PC-9 (cell line): ENCODE results near the gene USF2.

ENCODE experiments used
- EZH2 ChIP-seq: fragments of 200-600 bp; sonication (generic); IDR thresholded peaks from 2 replicates; pipeline ENCODE4 v1.8.0; 2017; ENCODE audit warnings: antibody characterized with exemption, low read depth
- TF ChIP-seq, protein P1 (sequence below): fragments of 200-600 bp; sonication (generic); conservative IDR thresholded peaks from 2 replicates; pipeline ENCODE4 v1.6.1; 2017; ENCODE audit warnings: mixed run types, antibody characterized with exemption, mild to moderate bottlenecking, moderate library complexity

DNA sequence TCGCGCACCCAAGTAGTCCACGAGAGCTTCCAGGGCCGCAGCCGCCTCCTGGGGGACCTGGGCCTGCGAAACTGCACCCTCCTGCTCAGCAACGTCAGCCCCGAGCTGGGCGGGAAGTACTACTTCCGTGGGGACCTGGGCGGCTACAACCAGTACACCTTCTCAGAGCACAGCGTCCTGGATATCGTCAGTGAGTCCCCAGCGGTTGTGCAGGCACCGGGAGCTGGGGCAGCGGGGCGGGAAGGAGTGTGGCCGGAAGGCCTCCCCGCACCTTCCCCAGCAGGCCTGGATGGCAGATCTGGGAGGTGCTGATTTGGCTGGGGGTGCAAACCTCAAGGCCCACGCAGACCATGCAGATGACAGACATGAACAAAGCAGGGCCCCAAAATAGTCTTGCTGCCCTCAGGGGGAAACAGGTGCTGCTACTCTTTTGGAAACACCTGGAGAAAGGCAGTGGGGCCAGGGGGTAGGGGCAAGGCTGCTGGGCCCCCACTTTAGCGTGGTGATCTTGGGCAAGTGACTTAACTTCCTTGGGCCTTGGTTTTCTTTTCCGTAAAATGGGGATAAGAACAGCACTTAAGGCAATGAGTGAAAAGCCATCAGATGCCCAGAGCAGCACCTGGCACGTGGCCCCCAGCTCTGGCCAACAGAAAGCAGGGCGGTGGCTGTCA is 27.2 kb downstream of the USF2 start:
- TF ChIP-seq, protein P1, sequence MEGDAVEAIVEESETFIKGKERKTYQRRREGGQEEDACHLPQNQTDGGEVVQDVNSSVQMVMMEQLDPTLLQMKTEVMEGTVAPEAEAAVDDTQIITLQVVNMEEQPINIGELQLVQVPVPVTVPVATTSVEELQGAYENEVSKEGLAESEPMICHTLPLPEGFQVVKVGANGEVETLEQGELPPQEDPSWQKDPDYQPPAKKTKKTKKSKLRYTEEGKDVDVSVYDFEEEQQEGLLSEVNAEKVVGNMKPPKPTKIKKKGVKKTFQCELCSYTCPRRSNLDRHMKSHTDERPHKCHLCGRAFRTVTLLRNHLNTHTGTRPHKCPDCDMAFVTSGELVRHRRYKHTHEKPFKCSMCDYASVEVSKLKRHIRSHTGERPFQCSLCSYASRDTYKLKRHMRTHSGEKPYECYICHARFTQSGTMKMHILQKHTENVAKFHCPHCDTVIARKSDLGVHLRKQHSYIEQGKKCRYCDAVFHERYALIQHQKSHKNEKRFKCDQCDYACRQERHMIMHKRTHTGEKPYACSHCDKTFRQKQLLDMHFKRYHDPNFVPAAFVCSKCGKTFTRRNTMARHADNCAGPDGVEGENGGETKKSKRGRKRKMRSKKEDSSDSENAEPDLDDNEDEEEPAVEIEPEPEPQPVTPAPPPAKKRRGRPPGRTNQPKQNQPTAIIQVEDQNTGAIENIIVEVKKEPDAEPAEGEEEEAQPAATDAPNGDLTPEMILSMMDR = no peak
- no peak for TF ChIP-seq EZH2
